Measurements from ENCODE around the gene IL7R. TPM values are rescaled to one million over a fixed set of nuclear protein-coding genes. Genes with fewer than 3 reads are reported as not detected.

IL7R gene
- total and polyA plus RNA-seq, 2 experiments from 2014 or later = 0.47 to 1.1 TPM

DNA sequence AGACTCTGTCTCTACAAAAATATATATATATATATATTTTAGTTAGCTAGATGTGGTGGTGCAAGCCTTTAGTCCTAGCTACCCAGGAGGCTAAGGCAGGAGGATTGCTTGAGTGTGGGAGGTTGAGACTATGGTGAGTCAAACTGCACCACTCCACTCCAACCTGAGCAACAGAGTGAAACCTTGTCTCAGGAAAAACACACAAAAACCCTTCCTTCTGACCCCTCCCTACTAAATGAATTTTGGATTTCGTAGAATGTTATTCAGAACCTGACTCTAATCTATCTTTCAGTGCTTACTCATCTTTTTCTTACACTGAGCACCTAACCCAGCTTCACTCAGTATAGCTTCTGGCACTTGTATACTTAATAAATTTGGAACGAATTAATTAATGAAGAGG lies 35.2 kb upstream of the IL7R start:
- Histone ChIP-seq H3K4me2 (no peak overlapping the region), H3K4me3 (no peak overlapping the region), H3K79me2 (no peaks in the 10 kb centered on the region), H4K20me1 (ENCODE audit: insufficient read depth, poor library complexity, severe bottlenecking) (no peaks in the 10 kb centered on the region), H3K27me3 (peaks cover 3% of the 10 kb centered on the region), H3K4me1 (ENCODE audit: insufficient read depth) (no peaks in the 10 kb centered on the region), H2AFZ (no peak overlapping the region), H3K27ac (no peak overlapping the region), H3K9me2 (replicated peaks; ENCODE audit: insufficient read depth) (no peaks in the 10 kb centered on the region), H3K36me3 (replicated peaks; ENCODE audit: insufficient read depth, low read depth) (no peaks in the 10 kb centered on the region), H3K9me3 (ENCODE audit: low read depth) (no peaks in the 10 kb centered on the region)
- no peak for DNase-seq (ENCODE audit: low spot score)
- WGBS (ENCODE audit: low lambda C conversion rate, missing lambda C conversion rate) = 93% methylated on average over 2 of the region's 2 CpGs
- no peak for TF ChIP-seq EZH2 (IDR thresholded peaks at IDR 0.05; ENCODE audit: borderline replicate concordance)
- no peak for TF ChIP-seq EZH2phosphoT487 (IDR thresholded peaks at IDR 0.05; ENCODE audit: low read depth, severe bottlenecking, unreplicated experiment)
- TF ChIP-seq, protein P1, sequence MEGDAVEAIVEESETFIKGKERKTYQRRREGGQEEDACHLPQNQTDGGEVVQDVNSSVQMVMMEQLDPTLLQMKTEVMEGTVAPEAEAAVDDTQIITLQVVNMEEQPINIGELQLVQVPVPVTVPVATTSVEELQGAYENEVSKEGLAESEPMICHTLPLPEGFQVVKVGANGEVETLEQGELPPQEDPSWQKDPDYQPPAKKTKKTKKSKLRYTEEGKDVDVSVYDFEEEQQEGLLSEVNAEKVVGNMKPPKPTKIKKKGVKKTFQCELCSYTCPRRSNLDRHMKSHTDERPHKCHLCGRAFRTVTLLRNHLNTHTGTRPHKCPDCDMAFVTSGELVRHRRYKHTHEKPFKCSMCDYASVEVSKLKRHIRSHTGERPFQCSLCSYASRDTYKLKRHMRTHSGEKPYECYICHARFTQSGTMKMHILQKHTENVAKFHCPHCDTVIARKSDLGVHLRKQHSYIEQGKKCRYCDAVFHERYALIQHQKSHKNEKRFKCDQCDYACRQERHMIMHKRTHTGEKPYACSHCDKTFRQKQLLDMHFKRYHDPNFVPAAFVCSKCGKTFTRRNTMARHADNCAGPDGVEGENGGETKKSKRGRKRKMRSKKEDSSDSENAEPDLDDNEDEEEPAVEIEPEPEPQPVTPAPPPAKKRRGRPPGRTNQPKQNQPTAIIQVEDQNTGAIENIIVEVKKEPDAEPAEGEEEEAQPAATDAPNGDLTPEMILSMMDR (IDR thresholded peaks at IDR 0.05; ENCODE audit: poor library complexity) = no peak

DNA sequence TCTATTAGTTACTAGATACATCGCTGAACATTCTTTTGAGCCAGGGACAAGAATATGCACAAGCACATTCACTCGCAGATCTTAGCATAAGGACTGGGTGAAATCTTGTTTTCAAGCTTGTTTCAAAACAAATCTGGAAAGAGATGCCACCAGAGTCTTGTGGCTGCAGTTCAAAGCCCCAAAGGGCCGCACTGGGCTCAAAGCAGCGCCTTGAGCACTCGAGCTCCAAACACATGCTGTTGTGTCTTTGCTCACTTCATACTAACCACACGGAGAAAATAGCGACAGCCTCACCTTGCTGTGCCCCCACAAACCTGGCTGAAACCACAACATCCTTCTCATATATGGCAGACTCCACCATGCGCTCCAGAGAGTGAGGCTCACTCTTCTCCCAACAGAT lies 34.2 kb upstream of the IL7R start:
- no peaks in the 10 kb centered on the region for H3K36me3 ChIP-seq (replicated peaks; ENCODE audit: insufficient read depth, low read depth)
- no peak overlapping the region for H3K4me2 ChIP-seq
- no peaks in the 10 kb centered on the region for H3K79me2 ChIP-seq
- 94% methylated on average over 8 of the region's 8 CpGs for WGBS (ENCODE audit: low lambda C conversion rate, missing lambda C conversion rate)
- H2AFZ ChIP-seq = no peak overlapping the region
- no peak overlapping the region for H3K4me3 ChIP-seq
- TF ChIP-seq EZH2phosphoT487 (IDR thresholded peaks at IDR 0.05; ENCODE audit: low read depth, severe bottlenecking, unreplicated experiment) = no peak
- TF ChIP-seq, protein P1 (IDR thresholded peaks at IDR 0.05; ENCODE audit: poor library complexity) = no peak
- no peak for TF ChIP-seq EZH2 (IDR thresholded peaks at IDR 0.05; ENCODE audit: borderline replicate concordance)
- H3K27ac ChIP-seq = no peak overlapping the region
- no peak for DNase-seq (ENCODE audit: low spot score)
- peaks cover 3% of the 10 kb centered on the region for H3K27me3 ChIP-seq
- no peaks in the 10 kb centered on the region for H3K9me3 ChIP-seq (ENCODE audit: low read depth)
- no peaks in the 10 kb centered on the region for H3K9me2 ChIP-seq (replicated peaks; ENCODE audit: insufficient read depth)
- no peaks in the 10 kb centered on the region for H3K4me1 ChIP-seq (ENCODE audit: insufficient read depth)
- H4K20me1 ChIP-seq (ENCODE audit: insufficient read depth, poor library complexity, severe bottlenecking) = no peaks in the 10 kb centered on the region

DNA sequence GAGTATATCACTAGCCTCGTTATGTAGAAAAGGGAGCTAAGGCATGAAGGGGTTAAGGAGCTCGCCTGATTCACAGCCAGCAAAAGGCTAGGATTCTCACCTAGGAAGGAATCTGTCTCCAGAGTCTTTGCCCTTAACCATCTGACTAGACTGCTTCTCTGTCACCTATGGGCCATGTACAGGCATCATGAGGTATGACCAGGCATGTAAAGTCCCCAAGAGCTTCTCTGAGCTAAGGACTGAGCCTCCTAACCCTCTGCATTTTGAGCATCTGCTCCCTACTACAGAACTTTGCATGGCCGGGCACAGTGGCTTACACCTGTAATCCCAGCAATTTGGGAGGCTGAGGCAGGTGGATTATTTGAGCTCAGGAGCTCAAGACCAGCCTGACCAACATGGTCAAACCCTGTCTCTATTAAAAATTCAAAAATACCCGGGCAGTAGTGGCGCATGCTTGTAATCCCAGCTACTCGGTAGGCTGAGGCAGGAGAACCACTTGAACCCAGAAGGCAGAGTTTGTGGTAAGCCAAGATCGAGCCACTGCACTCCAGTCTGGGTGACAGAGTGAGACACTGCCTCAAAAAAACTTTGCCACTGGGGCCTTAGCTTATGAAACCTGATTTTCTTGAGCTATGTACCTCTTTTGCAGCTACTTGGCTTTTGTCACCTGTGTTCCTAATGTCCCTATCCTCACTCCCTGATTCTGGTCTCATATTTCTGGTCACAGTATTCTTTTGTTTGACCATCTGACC lies 33.2 kb upstream of the IL7R start:
- Histone ChIP-seq H2AFZ (no peak overlapping the region), H4K20me1 (ENCODE audit: insufficient read depth, poor library complexity, severe bottlenecking) (no peaks in the 10 kb centered on the region), H3K36me3 (replicated peaks; ENCODE audit: insufficient read depth, low read depth) (no peaks in the 10 kb centered on the region), H3K9me3 (ENCODE audit: low read depth) (no peaks in the 10 kb centered on the region), H3K4me3 (no peak overlapping the region), H3K79me2 (no peaks in the 10 kb centered on the region), H3K4me2 (no peak overlapping the region), H3K9me2 (replicated peaks; ENCODE audit: insufficient read depth) (no peaks in the 10 kb centered on the region), H3K27me3 (peaks cover 3% of the 10 kb centered on the region), H3K27ac (no peak overlapping the region), H3K4me1 (ENCODE audit: insufficient read depth) (no peaks in the 10 kb centered on the region)
- no peak for DNase-seq (ENCODE audit: low spot score)
- 69% methylated on average over 7 of the region's 7 CpGs for WGBS (ENCODE audit: low lambda C conversion rate, missing lambda C conversion rate)
- TF ChIP-seq EZH2 (IDR thresholded peaks at IDR 0.05; ENCODE audit: borderline replicate concordance) (no peak), EZH2phosphoT487 (IDR thresholded peaks at IDR 0.05; ENCODE audit: low read depth, severe bottlenecking, unreplicated experiment) (no peak)
- TF ChIP-seq, protein P1 (IDR thresholded peaks at IDR 0.05; ENCODE audit: poor library complexity) = no peak

Measured in hepatocyte (in vitro differentiated cells).